NCI-H1417 (cell line): ENCODE measurements around the gene NOXA1.

Source experiments
- DNase-seq, 3 experiments: peaks; one replicate each; lab custom pipeline; 2025; lab: John Stamatoyannopoulos, UW

Gene NOXA1

DNA sequence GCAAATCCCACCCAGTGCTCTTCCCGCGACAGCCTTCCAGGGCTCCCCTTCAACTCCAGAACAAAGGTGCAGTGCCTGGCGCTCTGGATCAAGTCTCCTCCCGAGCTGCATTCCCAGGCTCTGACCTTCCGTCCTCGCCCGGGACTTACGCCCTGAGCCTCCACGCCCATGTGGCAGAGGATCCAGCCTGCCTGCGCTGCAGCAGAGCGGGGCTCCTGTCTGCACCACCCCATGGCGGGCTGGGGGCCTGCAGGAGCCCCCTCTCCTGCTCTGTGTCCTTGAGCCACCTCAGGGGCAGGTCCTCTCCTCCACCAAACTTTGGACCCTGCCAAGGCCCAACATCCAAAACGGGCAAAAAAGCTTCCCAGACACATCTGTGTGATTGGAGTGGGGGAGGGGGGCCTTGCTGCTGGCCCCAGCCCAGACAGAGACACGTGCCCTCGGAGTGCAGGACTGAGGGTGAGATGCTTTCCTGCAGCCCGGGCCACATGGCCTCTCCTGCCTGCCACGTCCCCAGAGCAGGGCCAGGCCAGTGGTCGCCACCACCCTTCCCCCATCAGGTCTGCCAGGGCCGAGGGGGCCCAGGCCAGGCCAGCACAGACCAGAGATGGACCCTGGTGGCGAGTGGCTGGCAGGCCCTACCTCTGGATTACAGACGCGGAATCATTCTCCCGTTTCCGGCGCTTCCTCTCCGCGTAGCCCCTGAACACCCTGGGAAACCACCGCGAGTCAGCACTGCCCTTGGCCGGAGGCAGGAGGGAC, 31.6 kb downstream of the NOXA1 start:
- DNase-seq = no peak

DNA sequence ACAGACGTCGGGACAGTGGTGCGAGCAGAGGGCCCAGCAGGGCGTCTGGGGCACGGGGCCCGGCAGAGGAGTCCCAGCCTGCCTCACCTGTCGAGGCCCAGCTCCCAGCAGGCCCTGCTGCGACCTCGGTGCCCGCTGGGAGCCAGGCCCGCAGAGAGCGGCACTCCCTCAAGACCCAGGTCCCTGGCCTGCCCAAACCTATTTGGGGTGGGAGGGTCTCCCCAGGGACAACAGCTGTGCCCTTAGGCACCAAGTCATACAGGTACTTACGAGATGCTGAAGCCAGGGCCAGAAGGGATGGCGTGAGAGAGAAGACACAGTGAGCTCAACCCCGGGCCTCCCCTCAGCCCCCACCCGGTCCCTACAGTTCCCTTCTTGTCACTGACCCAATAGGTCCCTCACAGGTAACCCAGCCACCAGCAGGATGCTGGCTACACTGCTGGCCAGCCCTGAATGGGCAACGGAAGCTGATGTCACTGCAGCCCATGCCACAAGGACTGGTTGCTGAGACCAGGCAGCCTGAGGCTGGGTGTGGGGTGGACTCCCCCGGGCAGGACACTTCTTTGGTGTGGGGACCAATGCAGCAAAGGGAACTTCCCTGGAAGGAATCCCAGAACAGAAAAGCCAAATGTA, 32.3 kb downstream of the NOXA1 start:
- no peak for DNase-seq

DNA sequence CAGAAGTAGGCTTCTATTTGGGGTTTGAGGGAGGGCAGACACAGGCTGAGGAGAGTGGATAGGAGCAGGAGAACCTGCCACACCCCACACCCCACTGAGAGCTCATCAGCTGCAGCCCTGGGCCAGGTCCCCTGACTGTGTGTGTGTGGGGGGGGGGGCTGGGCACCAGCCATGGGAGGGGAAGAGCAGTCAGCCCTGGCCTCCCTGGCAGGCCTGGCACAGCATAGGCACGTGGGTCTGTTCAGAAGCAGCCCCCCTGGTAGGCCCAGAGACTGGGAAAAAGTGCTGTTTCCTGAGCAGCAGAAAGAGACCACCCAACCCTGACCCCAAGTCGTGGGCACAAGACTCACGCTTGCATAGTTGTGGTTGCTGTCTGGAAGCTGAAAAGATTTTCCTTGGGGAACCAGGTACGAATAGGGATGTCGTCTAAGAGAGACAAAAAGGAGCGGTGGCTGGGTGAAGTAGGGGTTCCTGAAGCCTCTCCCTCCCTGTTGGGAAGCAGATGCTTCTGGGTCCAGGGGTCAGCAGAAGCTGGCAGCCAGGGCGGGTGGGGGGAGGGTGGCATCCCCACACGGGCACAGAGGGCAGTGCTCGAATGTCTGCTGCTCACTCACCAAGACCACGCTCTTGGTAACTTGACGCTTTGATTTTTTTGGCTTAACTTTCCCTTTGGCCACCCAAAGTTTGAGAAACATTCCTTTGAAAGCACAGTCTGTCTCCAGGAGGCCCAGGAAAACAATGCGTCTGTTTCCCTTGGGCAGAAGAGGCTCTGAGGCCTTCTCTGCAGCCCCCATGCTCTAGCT, 33.1 kb downstream of the NOXA1 start:
- DNase-seq = no peak

- no peak for DNase-seq
Observed at GRCh38 chr9:137456864-137457405, 33.7 kb downstream of the NOXA1 start.

GRCh38 chr9:137457406-137458193, 34.4 kb downstream of the NOXA1 start:
- peak in 1 of 3 experiments; percentile 75 for DNase-seq

DNA sequence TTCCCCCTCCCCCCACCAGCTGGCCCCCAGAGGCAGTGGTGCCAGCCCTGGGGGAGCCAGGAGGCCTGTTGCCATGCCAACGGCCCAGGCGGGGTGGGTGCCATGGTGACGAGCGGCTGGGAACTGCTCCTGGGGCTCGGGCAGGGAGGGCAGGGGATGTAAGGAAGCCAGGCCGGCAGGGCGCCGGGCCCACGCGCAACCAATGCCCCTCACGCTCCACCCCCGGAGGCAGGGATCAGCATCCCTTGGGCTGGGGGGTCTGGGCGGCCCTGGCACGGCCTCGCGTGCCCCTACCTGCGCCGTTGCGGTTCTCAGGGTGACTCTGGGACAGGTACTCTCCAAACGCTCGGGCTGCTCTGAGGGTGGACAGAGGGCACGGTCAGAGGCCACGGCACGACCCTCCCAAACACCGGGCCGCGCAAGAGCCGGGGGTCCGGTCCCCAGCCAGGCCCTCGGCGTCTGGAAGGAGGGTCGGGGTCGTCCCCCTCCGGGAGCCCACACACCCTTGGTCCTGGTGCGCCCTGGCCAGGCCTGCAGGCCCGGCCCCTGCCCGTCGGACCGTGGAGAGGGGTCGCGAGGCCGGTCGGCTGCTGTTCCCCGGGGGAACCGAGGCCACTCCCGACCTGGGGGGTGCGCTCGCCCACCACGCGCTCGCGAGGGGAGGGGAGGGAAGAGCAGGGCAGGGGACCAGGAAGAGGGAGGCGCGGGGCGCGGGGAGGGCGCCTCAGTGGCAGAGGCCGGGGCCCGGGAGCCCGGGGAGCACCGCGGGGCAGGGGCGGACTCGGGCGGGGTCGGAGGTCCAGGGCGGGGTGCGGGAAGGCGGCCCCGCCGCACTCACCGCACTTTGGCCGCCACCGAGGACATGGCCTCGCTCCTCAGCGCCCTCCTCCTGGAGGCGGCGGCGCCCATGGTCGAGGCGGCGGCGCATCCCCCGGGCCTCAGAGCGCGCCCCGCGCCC, 35.3 kb downstream of the NOXA1 start:
- peak in 2 of 3 experiments; percentile 88 to 95 for DNase-seq

- peak; percentile 84 to 94 (median 93) for DNase-seq
Observed at GRCh38 chr9:137459152-137459600, 36.0 kb downstream of the NOXA1 start, which contains the start of gene NSMF. Gene NSMF, minus strand, starts transcription at chr9:137459334. Its CDS starts 232 bp downstream, at chr9:137459102.

GRCh38 chr9:137459601-137460362, 36.6 kb downstream of the NOXA1 start:
- no peak for DNase-seq

DNA sequence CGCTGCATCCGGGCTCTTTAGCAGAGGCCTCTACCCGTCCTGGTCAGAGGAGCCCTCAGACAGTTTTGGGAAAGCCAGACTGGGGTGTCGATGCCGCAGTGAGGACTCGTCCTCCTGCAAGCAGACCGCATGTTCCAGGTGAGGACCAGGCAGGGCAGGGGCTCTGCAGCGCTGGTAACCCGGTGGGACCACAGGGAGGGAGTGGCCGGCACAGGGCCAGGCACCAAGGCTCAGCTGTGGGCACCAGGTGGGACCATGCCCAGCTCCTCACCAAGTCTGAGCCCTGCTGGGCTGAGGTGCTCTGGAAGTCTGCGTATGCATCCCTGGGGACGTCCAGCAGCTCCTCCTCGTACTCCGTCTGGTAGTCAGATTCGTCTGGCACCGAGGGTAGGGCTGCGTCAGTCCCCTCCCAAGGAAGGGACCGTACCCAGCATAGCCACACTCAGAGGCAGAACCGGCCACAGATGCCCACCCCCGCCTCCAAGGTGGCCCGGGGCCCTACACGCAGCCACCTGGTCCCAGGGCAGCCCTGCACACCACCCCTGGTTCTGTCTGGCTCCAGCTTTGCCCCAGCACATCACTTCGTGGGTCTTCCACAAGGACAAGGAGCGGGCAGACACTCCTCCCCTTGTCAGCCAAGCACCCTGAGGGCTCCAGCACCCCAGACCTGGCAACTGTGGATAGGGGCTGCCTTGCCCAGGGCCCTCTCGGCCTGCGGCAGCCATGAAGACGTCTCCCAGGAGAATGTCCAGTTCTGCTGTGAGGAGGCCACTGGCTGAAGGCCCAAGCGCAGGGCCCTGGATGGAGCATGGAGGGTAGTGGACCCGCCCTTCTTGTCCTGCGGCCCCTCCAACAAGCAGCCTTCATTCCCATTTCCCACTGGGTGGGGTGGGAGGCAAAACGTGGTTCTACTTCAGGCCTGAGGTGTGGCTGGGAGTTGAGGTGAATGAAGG, 37.4 kb downstream of the NOXA1 start:
- DNase-seq = no peak

DNA sequence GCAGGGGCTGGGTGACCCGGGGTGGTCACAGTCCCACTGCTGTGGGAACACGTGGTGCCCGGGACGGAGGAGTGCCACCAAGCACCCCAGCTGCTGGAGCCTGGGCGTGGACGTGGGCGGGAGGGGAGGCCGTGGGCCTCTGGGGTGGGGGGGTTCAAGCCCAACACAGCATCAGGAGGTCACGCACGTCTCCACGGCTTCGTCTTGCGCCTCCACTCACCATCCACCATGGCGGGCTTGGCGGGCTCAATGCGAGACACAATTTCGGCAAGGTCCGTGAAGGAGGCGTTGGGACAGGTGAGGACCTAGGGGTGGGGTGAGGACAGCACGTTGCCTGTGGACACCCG, 38.1 kb downstream of the NOXA1 start:
- DNase-seq = no peak

DNA sequence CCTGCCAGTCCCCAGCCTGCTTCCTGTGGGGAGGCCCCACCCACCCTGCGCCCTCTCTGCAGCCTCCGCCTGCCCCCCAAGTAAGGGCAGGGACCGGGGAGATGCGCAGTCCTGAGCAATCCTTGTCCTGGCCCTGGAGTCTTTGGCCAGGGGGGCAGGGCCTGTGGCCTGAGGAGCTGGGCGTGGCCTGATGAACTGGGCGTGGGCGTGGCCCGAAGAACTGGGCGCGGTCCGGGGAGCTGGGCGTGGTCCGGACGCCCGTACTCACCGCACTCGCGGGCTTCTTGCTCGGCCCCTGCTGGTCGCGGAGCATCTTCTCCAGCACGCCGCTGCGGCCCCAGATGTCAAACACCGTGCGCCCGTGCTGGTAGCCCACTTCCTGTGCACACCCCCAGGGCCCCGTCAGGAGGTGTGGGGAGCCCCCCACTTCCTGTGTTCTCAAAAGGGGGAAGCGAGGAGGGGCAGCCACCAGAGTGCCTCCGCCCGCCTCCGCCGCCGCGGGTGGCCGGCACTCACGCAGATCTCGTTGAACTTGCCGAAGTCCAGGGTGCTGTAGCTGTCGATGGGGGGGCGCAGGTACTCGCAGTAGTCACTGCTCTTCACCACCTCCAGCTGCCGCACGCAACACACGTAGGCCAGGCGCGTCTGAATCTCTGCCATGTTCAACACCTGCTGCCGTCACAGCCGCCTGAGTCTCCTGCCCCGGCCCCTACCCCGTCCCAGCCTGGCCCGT, 38.6 kb downstream of the NOXA1 start:
- DNase-seq = no peak

DNA sequence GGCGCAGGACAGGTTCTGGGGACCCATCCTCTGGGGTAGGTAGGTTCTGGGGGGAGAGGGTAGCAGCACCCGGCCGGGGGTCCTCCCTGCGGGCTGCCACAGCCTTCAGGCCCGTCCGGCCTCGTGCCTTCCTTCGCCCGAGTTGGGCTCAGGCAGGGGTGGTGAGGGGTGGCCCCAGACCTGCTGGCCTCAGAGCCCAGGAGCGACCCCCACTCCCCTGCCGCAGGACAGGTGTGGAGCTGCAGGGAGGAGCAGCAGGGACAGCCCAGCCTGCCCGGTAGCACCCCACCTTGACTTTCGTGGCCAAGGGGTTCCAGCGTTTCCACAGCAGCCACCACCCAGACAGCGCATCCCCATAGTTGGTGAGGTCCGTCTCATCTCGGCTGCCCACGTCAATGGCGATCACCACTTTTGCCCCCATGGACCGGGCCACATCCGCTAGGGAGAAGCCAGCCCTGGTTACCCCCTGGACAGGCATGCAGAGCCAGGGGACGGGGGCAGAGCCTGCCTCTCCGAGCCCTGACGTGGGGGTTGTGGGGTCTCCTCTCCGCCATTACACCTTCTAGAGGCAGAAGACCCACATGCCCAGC, 39.3 kb downstream of the NOXA1 start:
- DNase-seq = no peak

- DNase-seq = no peak
Observed at GRCh38 chr9:137462986-137463930, 40.1 kb downstream of the NOXA1 start.

DNA sequence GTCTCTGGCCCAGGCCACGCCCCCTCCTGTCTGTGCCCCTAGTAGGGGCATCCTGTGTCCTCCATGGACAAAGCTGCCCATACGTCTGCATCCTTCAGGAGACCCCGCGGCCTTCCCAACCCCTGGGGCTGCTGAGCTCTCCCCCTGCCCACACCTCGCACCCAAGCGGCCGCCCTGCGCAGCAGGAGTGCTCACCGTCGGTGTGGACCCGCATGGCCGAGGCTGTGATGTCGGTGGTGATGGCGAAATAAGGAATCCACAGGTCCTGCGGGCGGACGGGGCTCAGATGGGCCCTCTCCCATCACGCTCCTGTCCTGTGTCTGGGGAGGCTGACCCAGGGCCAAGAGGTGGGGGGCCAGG, 40.7 kb downstream of the NOXA1 start:
- DNase-seq = no peak

GRCh38 chr9:137464291-137464999, 41.3 kb downstream of the NOXA1 start:
- no peak for DNase-seq
